ENCODE measurements around the gene ST6GAL1. TPM values are rescaled to one million over a fixed set of nuclear protein-coding genes. Genes with fewer than 3 reads are reported as not detected.

ST6GAL1 gene
- polyA plus RNA-seq, 1 of the 3 experiments (the other 2 are of a cell fraction), result 3.9 TPM

DNA sequence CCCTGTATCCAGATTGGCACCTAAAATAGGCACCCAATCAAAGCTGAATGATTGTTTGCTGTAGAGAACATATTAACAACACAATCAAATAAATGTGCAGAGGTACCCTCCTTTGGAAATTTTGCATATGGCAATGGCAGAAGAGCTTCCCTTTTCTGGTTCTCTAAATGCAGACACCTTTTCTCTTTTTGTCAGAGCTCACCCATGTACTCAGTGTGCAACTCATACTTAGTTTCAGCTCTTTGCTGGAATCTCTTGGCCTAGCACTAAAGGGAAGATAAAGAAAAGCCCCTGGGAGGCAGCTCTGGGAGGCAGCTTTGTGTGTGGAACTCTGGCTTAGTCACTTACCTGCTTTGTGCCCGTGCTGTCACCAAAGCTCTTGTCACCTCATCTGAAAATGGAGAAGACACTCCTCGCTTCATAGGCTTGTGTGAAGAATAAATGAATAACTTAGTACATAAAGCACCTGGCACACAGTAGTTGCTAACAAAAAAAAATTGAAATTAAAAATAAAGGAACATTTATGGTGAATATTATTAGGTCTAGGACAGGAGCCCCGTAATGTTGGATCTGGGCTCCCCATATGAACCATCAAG lies 28.8 kb downstream of the ST6GAL1 start:
- Histone ChIP-seq H3K79me2 (ENCODE audit: insufficient read depth) (no peaks in the 10 kb centered on the region), H4K20me1 (ENCODE audit: insufficient read depth) (no peaks in the 10 kb centered on the region), H3K4me1 (ENCODE audit: control insufficient read depth in 1 of 2, insufficient read depth in 2 of 2, low read depth in 1 of 2, low read length in 1 of 2) (no peaks in the 10 kb centered on the region; a peak in 1 of 4 replicates), H3K4me3 (ENCODE audit: low read depth in 2 of 2, low read length in 1 of 2) (no peak overlapping the region), H3K9me3 (no peaks in the 10 kb centered on the region), H3K27me3 (ENCODE audit: insufficient read depth) (no peaks in the 10 kb centered on the region), H3K9me2 (no peaks in the 10 kb centered on the region), H3K9ac (no peak overlapping the region), H3K27ac (ENCODE audit: low read depth in 2 of 2, low read length in 1 of 2) (no peak overlapping the region), H3K36me3 (replicated peaks in 1 of 2; ENCODE audit: control insufficient read depth in 1 of 2, insufficient read depth in 2 of 2, low read length in 1 of 2) (no peaks in the 10 kb centered on the region), H3K4me2 (no peak overlapping the region), H2AFZ (ENCODE audit: low read depth) (no peak overlapping the region), H3F3A (replicated peaks; ENCODE audit: insufficient read depth) (no peaks in the 10 kb centered on the region)
- ChIA-PET CTCF (interaction anchor here (0.7 to 2.4 kb wide), 3 partner anchors 11 to 28 kb away, joined by 3 to 7 read pairs (median 6); partner anchors contain the start of gene ST6GAL1), POLR2A (no interaction called here)
- WGBS (ENCODE audit: low lambda C conversion rate), result 85% methylated on average over 3 of the region's 3 CpGs
- no peak for DNase-seq
- TF ChIP-seq POLR2AphosphoS5 (IDR thresholded peaks at IDR 0.05; ENCODE audit: low read depth, low read length), result no peak
- no peak for TF ChIP-seq MAX (IDR thresholded peaks at IDR 0.05; ENCODE audit: low read depth)
- TF ChIP-seq RXRA (IDR thresholded peaks at IDR 0.05; ENCODE audit: borderline replicate concordance, low read depth), result no peak
- TF ChIP-seq YY1 (IDR thresholded peaks at IDR 0.05; ENCODE audit: low read depth), result no peak
- TF ChIP-seq, protein P1, sequence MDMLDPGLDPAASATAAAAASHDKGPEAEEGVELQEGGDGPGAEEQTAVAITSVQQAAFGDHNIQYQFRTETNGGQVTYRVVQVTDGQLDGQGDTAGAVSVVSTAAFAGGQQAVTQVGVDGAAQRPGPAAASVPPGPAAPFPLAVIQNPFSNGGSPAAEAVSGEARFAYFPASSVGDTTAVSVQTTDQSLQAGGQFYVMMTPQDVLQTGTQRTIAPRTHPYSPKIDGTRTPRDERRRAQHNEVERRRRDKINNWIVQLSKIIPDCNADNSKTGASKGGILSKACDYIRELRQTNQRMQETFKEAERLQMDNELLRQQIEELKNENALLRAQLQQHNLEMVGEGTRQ (IDR thresholded peaks at IDR 0.05; ENCODE audit: borderline replicate concordance, low read depth, low read length), result no peak
- no peak for TF ChIP-seq MXI1 (IDR thresholded peaks at IDR 0.05; ENCODE audit: low read depth, low read length)
- TF ChIP-seq TAF1 (IDR thresholded peaks at IDR 0.05; ENCODE audit: borderline replicate concordance, low read depth, low read length), result no peak
- TF ChIP-seq SMC3 (IDR thresholded peaks at IDR 0.05; ENCODE audit: low read depth, low read length), result no peak

GRCh38 chr3:186960347-186960746 lies 30.0 kb downstream of the ST6GAL1 start:
- POLR2A ChIA-PET, result no interaction called here
- H4K20me1 ChIP-seq (ENCODE audit: insufficient read depth), result no peaks in the 10 kb centered on the region
- H3K4me1 ChIP-seq (ENCODE audit: control insufficient read depth in 1 of 2, insufficient read depth in 2 of 2, low read depth in 1 of 2, low read length in 1 of 2), result no peaks in the 10 kb centered on the region; a peak in 1 of 4 replicates
- H3K27ac ChIP-seq (ENCODE audit: low read depth in 2 of 2, low read length in 1 of 2), result no peak overlapping the region
- H3K4me3 ChIP-seq (ENCODE audit: low read depth in 2 of 2, low read length in 1 of 2), result no peak overlapping the region
- CTCF ChIA-PET, result interaction anchor here (0.7 kb wide), 1 partner anchor 153 kb away, joined by 3 read pairs; no protein-coding TSS in a partner anchor
- no peak for DNase-seq
- H3K9me2 ChIP-seq, result no peaks in the 10 kb centered on the region
- H3K9me3 ChIP-seq, result no peaks in the 10 kb centered on the region
- no peaks in the 10 kb centered on the region for H3K36me3 ChIP-seq (replicated peaks in 1 of 2; ENCODE audit: control insufficient read depth in 1 of 2, insufficient read depth in 2 of 2, low read length in 1 of 2)
- H3F3A ChIP-seq (replicated peaks; ENCODE audit: insufficient read depth), result no peaks in the 10 kb centered on the region
- H3K4me2 ChIP-seq, result no peak overlapping the region
- H3K9ac ChIP-seq, result no peak overlapping the region
- no peaks in the 10 kb centered on the region for H3K27me3 ChIP-seq (ENCODE audit: insufficient read depth)
- TF ChIP-seq FOXJ3 (CRISPR knock-in tag; IDR thresholded peaks at IDR 0.05), result no peak
- TF ChIP-seq CTCF (IDR thresholded peaks at IDR 0.05), result no peak
- TF ChIP-seq YY1 (IDR thresholded peaks at IDR 0.05; ENCODE audit: low read depth), result no peak
- TF ChIP-seq, protein P1 (IDR thresholded peaks at IDR 0.05; ENCODE audit: borderline replicate concordance, low read depth, low read length), result no peak
- TF ChIP-seq, protein P2, sequence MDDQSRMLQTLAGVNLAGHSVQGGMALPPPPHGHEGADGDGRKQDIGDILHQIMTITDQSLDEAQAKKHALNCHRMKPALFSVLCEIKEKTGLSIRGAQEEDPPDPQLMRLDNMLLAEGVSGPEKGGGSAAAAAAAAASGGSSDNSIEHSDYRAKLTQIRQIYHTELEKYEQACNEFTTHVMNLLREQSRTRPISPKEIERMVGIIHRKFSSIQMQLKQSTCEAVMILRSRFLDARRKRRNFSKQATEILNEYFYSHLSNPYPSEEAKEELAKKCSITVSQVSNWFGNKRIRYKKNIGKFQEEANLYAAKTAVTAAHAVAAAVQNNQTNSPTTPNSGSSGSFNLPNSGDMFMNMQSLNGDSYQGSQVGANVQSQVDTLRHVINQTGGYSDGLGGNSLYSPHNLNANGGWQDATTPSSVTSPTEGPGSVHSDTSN (IDR thresholded peaks at IDR 0.05), result no peak
- 83% methylated on average over 4 of the region's 4 CpGs for WGBS (ENCODE audit: low lambda C conversion rate)
- no peaks in the 10 kb centered on the region for H3K79me2 ChIP-seq (ENCODE audit: insufficient read depth)
- H2AFZ ChIP-seq (ENCODE audit: low read depth), result no peak overlapping the region

Data from SK-N-SH (cell line).